MM.1S (cell line): ENCODE results near the gene DHX35.

Source experiments
- EZH2 ChIP-seq: fragments of 300-600 bp; sonication (generic); optimal IDR thresholded peaks from 2 replicates; pipeline ENCODE3; 2017; ENCODE audit warnings: low read depth, mild to moderate bottlenecking, antibody characterized with exemption, low read length, mixed read lengths
- TF ChIP-seq, protein P1 (sequence below): fragments of 300-600 bp; sonication (generic); IDR thresholded peaks from 2 replicates; pipeline ENCODE4 v1.5.1; 2016; ENCODE audit warnings: antibody characterized with exemption, low read length, mixed read lengths

DNA sequence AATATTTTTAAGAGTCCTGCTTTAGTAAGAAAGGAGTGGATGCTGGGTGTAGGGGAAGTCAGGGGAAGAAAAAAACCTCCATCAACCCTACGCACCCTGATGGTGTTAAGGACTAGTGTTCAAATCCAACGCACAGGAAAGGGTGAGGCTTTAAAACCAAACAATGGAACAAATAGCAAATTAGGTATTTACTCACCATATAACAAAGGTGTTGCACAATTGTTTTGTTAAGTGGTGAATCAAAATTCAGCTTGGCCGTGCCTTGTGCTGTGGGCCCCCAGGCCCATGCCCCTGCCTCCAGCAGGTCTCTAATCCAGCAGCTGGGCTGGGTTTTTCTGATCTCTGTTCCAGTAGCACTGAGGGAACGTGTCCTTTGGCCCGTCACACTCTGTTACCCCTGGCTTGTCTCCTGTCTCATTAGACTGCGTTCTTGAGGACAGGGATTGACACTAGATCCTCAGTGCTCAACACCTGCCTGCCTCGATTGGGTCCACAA, 24.1 kb upstream of the DHX35 start:
- TF ChIP-seq EZH2 = no peak
- TF ChIP-seq, protein P1, sequence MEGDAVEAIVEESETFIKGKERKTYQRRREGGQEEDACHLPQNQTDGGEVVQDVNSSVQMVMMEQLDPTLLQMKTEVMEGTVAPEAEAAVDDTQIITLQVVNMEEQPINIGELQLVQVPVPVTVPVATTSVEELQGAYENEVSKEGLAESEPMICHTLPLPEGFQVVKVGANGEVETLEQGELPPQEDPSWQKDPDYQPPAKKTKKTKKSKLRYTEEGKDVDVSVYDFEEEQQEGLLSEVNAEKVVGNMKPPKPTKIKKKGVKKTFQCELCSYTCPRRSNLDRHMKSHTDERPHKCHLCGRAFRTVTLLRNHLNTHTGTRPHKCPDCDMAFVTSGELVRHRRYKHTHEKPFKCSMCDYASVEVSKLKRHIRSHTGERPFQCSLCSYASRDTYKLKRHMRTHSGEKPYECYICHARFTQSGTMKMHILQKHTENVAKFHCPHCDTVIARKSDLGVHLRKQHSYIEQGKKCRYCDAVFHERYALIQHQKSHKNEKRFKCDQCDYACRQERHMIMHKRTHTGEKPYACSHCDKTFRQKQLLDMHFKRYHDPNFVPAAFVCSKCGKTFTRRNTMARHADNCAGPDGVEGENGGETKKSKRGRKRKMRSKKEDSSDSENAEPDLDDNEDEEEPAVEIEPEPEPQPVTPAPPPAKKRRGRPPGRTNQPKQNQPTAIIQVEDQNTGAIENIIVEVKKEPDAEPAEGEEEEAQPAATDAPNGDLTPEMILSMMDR = no peak
